Left ventricle myocardium inferior (tissue), 1 donor: ENCODE data around the gene PLPP4. TPM values are rescaled to one million over a fixed set of nuclear protein-coding genes. Genes with fewer than 3 reads are reported as not detected.

Source experiments
- DNase-seq: peaks from one replicate; pipeline ENCODE4 v3.0.0-alpha.2; 2020
- H3K27ac ChIP-seq: fragments of 200-600 bp; replicated peaks from 2 replicates; pipeline ENCODE4 v1.8.0; 2021
- H3K27me3 ChIP-seq: fragments of 200-600 bp; 2 replicates; pipeline ENCODE4 v1.8.0; 2021; ENCODE audit warnings: low read depth
- H3K36me3 ChIP-seq: fragments of 200-600 bp; 2 replicates; pipeline ENCODE4 v1.8.0; 2021
- H3K4me1 ChIP-seq: fragments of 200-600 bp; 2 replicates; pipeline ENCODE4 v1.8.0; 2021
- H3K4me3 ChIP-seq: fragments of 200-600 bp; 2 replicates; pipeline ENCODE4 v1.8.0; 2021; ENCODE audit warnings: mild to moderate bottlenecking, moderate library complexity
- H3K9me3 ChIP-seq: fragments of 200-600 bp; replicated peaks from 2 replicates; pipeline ENCODE4 v1.8.0; 2021
- CTCF ChIP-seq: fragments of 200-600 bp; IDR thresholded peaks from 2 replicates; pipeline ENCODE4 v1.8.0; 2021; ENCODE audit warnings: antibody characterized with exemption, mild to moderate bottlenecking, borderline replicate concordance
- intact Hi-C: fragments of 100-400 bp; cut with micrococcal nuclease; formaldehyde crosslinking; loops from one replicate; pipeline ENCODE4 v1.11.0; 2022
- total RNA-seq: library from RNA; stranded (reverse); fragmentation: NEBNext Ultra II Directional; extraction: Animal tissue kit (Norgen Biotek cat#: 25700); gene quantifications from one replicate; pipeline ENCODE4 v1.2.1, GENCODE V29; 2021
- donor health status: DM: no; HTN: yes; CAD: no; lungs with severe emphysema.

PLPP4 gene
- total RNA-seq, 1 donor from 2014 or later = not detected

- TF ChIP-seq CTCF = no peak
- H3K36me3 ChIP-seq = no peaks in the 10 kb centered on the region
- H3K4me1 ChIP-seq = no peaks in the 10 kb centered on the region
- H3K27me3 ChIP-seq = peaks cover 4% of the 10 kb centered on the region
- DNase-seq = no peak
- H3K27ac ChIP-seq = no peak overlapping the region
- intact Hi-C loops = no loop called here
- H3K9me3 ChIP-seq = no peaks in the 10 kb centered on the region
- no peak overlapping the region for H3K4me3 ChIP-seq
Observed at GRCh38 chr10:120584786-120585185, 127.8 kb downstream of the PLPP4 start.

- H3K4me1 ChIP-seq = no peaks in the 10 kb centered on the region
- intact Hi-C loops = no loop called here
- TF ChIP-seq CTCF = no peak
Observed at GRCh38 chr10:120586471-120586872, 129.4 kb downstream of the PLPP4 start.

GRCh38 chr10:120587061-120587460, 130.0 kb downstream of the PLPP4 start:
- Histone ChIP-seq H3K27me3 (peaks cover 13% of the 10 kb centered on the region), H3K4me3 (no peak overlapping the region), H3K4me1 (no peaks in the 10 kb centered on the region), H3K9me3 (no peaks in the 10 kb centered on the region), H3K36me3 (no peaks in the 10 kb centered on the region), H3K27ac (no peak overlapping the region)
- TF ChIP-seq CTCF = no peak
- intact Hi-C loops = no loop called here
- DNase-seq = no peak

More at GRCh38 chr10:120586471-120586872, 129.4 kb downstream of the PLPP4 start:
- Histone ChIP-seq H3K9me3 (no peaks in the 10 kb centered on the region), H3K36me3 (no peaks in the 10 kb centered on the region), H3K27ac (no peak overlapping the region), H3K4me3 (no peak overlapping the region), H3K27me3 (peaks cover 13% of the 10 kb centered on the region)
- DNase-seq = no peak

GRCh38 chr10:120588311-120588710, 131.3 kb downstream of the PLPP4 start:
- Histone ChIP-seq H3K27ac (no peak overlapping the region), H3K4me1 (no peaks in the 10 kb centered on the region), H3K9me3 (peaks cover 7% of the 10 kb centered on the region), H3K27me3 (peaks cover 13% of the 10 kb centered on the region), H3K4me3 (no peak overlapping the region), H3K36me3 (no peaks in the 10 kb centered on the region)
- DNase-seq = no peak
- intact Hi-C loops = no loop called here
- no peak for TF ChIP-seq CTCF

- intact Hi-C loops = no loop called here
- H3K27me3 ChIP-seq = peaks cover 14% of the 10 kb centered on the region
- TF ChIP-seq CTCF = no peak
- DNase-seq = no peak
- H3K9me3 ChIP-seq = peaks cover 7% of the 10 kb centered on the region
- no peaks in the 10 kb centered on the region for H3K36me3 ChIP-seq
- no peak overlapping the region for H3K27ac ChIP-seq
- no peak overlapping the region for H3K4me3 ChIP-seq
- H3K4me1 ChIP-seq = no peaks in the 10 kb centered on the region
Observed at GRCh38 chr10:120593693-120594092, 136.7 kb downstream of the PLPP4 start.

GRCh38 chr10:120597902-120598301, 140.9 kb downstream of the PLPP4 start:
- Histone ChIP-seq H3K27me3 (peaks cover 13% of the 10 kb centered on the region), H3K4me1 (no peaks in the 10 kb centered on the region), H3K9me3 (peaks cover 4% of the 10 kb centered on the region), H3K36me3 (no peaks in the 10 kb centered on the region), H3K4me3 (no peak overlapping the region), H3K27ac (no peak overlapping the region)
- intact Hi-C loops = no loop called here
- no peak for TF ChIP-seq CTCF
- DNase-seq = no peak
